ENCODE measurements around the gene AP4E1.

The AP4E1 gene

DNA sequence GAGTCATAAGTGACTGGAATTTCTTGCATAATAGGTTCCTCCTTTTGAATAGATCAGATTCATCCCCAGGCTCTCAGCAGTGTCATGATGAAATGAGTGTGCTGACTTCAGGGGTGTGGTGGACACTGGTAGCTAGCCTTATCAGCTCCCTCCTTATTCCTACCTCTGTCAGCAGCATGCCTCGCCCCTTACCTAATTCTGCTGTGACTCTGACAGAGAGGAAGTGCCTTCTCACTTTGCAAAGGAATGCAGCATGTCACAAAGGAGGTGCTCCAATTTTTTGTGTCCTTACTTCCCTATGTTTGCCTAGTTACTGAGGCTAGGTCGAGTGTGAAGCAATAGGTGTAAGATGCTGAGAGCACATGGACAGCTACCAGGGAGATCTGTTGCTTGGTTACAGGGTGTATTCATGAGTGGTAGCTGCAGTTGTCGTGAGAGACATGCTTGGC, 95.6 kb downstream of the AP4E1 start:
- Histone ChIP-seq H3K27me3 (ENCODE audit: insufficient read depth, poor library complexity, severe bottlenecking) (no peaks in the 10 kb centered on the region), H3K27ac (replicated peaks) (0 out of 2 replicates have a peak overlapping the region, but pooled peaks have one; percentile 31), H3K4me3 (replicated peaks; ENCODE audit: insufficient read depth, low read length) (no peak overlapping the region)
- TF ChIP-seq, protein P1, sequence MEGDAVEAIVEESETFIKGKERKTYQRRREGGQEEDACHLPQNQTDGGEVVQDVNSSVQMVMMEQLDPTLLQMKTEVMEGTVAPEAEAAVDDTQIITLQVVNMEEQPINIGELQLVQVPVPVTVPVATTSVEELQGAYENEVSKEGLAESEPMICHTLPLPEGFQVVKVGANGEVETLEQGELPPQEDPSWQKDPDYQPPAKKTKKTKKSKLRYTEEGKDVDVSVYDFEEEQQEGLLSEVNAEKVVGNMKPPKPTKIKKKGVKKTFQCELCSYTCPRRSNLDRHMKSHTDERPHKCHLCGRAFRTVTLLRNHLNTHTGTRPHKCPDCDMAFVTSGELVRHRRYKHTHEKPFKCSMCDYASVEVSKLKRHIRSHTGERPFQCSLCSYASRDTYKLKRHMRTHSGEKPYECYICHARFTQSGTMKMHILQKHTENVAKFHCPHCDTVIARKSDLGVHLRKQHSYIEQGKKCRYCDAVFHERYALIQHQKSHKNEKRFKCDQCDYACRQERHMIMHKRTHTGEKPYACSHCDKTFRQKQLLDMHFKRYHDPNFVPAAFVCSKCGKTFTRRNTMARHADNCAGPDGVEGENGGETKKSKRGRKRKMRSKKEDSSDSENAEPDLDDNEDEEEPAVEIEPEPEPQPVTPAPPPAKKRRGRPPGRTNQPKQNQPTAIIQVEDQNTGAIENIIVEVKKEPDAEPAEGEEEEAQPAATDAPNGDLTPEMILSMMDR (IDR thresholded peaks at IDR 0.05; ENCODE audit: insufficient read depth, low read length), result no peak
- TF ChIP-seq POLR2AphosphoS5 (IDR thresholded peaks at IDR 0.05; ENCODE audit: low read depth) (no peak), SPI1 (IDR thresholded peaks at IDR 0.05; ENCODE audit: borderline replicate concordance, low read depth) (peak; percentile 71; the same call in 1 of the 2 replicates)
- DNase-seq (ENCODE audit: low read depth in 1 of 2, low spot score in 1 of 2), result peak; percentile 67 to 70

- TF ChIP-seq GABPA (IDR thresholded peaks at IDR 0.05; ENCODE audit: low read depth) (no peak), POLR2AphosphoS5 (IDR thresholded peaks at IDR 0.05; ENCODE audit: low read depth) (no peak), SPI1 (IDR thresholded peaks at IDR 0.05; ENCODE audit: borderline replicate concordance, low read depth) (no peak)
- TF ChIP-seq, protein P2, sequence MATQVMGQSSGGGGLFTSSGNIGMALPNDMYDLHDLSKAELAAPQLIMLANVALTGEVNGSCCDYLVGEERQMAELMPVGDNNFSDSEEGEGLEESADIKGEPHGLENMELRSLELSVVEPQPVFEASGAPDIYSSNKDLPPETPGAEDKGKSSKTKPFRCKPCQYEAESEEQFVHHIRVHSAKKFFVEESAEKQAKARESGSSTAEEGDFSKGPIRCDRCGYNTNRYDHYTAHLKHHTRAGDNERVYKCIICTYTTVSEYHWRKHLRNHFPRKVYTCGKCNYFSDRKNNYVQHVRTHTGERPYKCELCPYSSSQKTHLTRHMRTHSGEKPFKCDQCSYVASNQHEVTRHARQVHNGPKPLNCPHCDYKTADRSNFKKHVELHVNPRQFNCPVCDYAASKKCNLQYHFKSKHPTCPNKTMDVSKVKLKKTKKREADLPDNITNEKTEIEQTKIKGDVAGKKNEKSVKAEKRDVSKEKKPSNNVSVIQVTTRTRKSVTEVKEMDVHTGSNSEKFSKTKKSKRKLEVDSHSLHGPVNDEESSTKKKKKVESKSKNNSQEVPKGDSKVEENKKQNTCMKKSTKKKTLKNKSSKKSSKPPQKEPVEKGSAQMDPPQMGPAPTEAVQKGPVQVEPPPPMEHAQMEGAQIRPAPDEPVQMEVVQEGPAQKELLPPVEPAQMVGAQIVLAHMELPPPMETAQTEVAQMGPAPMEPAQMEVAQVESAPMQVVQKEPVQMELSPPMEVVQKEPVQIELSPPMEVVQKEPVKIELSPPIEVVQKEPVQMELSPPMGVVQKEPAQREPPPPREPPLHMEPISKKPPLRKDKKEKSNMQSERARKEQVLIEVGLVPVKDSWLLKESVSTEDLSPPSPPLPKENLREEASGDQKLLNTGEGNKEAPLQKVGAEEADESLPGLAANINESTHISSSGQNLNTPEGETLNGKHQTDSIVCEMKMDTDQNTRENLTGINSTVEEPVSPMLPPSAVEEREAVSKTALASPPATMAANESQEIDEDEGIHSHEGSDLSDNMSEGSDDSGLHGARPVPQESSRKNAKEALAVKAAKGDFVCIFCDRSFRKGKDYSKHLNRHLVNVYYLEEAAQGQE (IDR thresholded peaks at IDR 0.05; ENCODE audit: insufficient replicate concordance, low read depth), result no peak
- TF ChIP-seq, protein P1 (IDR thresholded peaks at IDR 0.05; ENCODE audit: insufficient read depth, low read length), result no peak
- Histone ChIP-seq H3K4me3 (replicated peaks; ENCODE audit: insufficient read depth, low read length) (no peak overlapping the region), H3K27me3 (ENCODE audit: insufficient read depth, poor library complexity, severe bottlenecking) (no peaks in the 10 kb centered on the region), H3K27ac (replicated peaks) (no peak overlapping the region)
- no peak for DNase-seq (ENCODE audit: low read depth in 1 of 2, low spot score in 1 of 2)
These were observed 98.0 kb downstream of the AP4E1 start for GRCh38 chr15:51006336-51006985.

- Histone ChIP-seq H3K4me3 (replicated peaks; ENCODE audit: insufficient read depth, low read length) (no peak overlapping the region), H3K27me3 (ENCODE audit: insufficient read depth, poor library complexity, severe bottlenecking) (no peaks in the 10 kb centered on the region), H3K27ac (replicated peaks) (no peak overlapping the region)
- no peak for DNase-seq (ENCODE audit: low read depth in 1 of 2, low spot score in 1 of 2)
- TF ChIP-seq POLR2AphosphoS5 (IDR thresholded peaks at IDR 0.05; ENCODE audit: low read depth) (no peak), SPI1 (IDR thresholded peaks at IDR 0.05; ENCODE audit: borderline replicate concordance, low read depth) (no peak)
- TF ChIP-seq, protein P2 (IDR thresholded peaks at IDR 0.05; ENCODE audit: insufficient replicate concordance, low read depth), result no peak
These were observed 98.7 kb downstream of the AP4E1 start for GRCh38 chr15:51007131-51007666.

- no peaks in the 10 kb centered on the region for H3K27me3 ChIP-seq (ENCODE audit: insufficient read depth, poor library complexity, severe bottlenecking)
- no peak overlapping the region for H3K4me3 ChIP-seq (replicated peaks; ENCODE audit: insufficient read depth, low read length)
- H3K27ac ChIP-seq (replicated peaks), result no peak overlapping the region
- DNase-seq (ENCODE audit: low read depth in 1 of 2, low spot score in 1 of 2), result no peak
- TF ChIP-seq SPI1 (IDR thresholded peaks at IDR 0.05; ENCODE audit: borderline replicate concordance, low read depth) (no peak), GABPA (IDR thresholded peaks at IDR 0.05; ENCODE audit: low read depth) (no peak), POLR2AphosphoS5 (IDR thresholded peaks at IDR 0.05; ENCODE audit: low read depth) (no peak)
- TF ChIP-seq, protein P2 (IDR thresholded peaks at IDR 0.05; ENCODE audit: insufficient replicate concordance, low read depth), result no peak
- TF ChIP-seq, protein P1 (IDR thresholded peaks at IDR 0.05; ENCODE audit: insufficient read depth, low read length), result no peak
These were observed 102.7 kb downstream of the AP4E1 start for GRCh38 chr15:51011212-51011611.
